Kidney tubule cell (primary cell): ENCODE data around the gene IL24.
"Not testable (repeated sequence)": the region's sequence is repeated elsewhere in the genome, so short reads cannot be mapped to it uniquely, and the experiment has no call there.

Experiments
- DNase-seq: peaks from one replicate; pipeline ENCODE4 v3.0.0-alpha.2; 2018; ENCODE audit warnings: low spot score

Gene IL24

DNA sequence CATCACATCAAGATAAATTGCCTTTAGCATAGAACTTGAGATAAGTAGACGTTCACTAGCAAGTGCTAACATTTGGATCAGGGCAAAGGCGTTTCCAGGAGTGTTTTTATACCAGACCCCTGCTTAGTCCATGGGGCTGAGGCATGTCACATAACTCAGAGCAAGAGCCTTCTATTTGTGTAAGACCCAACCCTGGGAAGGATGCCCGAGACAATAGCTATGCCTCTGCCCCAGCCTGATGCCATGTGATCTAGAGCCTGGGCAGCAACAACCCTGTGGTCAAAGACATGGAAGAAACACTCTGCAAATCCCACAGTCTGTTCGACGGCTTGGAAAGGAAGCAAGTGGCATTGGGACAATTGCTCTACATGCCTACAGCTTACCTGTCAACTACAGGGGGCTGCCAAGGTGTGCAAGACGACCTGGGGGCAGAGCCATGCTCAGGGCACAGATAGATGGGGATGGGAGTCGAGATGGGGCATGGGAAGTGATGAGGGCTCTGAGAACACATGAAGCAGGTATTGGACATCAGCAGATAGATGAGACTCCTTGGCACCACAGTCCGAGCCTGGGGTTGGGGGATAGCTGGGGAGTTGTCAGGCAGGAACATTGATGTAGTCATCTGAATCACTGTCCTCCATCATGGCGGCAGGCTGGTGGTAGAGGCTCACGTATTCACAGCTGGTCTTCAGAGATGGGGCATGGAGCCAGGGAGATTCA, 7.3 kb downstream of the IL24 start:
- DNase-seq = no peak

DNA sequence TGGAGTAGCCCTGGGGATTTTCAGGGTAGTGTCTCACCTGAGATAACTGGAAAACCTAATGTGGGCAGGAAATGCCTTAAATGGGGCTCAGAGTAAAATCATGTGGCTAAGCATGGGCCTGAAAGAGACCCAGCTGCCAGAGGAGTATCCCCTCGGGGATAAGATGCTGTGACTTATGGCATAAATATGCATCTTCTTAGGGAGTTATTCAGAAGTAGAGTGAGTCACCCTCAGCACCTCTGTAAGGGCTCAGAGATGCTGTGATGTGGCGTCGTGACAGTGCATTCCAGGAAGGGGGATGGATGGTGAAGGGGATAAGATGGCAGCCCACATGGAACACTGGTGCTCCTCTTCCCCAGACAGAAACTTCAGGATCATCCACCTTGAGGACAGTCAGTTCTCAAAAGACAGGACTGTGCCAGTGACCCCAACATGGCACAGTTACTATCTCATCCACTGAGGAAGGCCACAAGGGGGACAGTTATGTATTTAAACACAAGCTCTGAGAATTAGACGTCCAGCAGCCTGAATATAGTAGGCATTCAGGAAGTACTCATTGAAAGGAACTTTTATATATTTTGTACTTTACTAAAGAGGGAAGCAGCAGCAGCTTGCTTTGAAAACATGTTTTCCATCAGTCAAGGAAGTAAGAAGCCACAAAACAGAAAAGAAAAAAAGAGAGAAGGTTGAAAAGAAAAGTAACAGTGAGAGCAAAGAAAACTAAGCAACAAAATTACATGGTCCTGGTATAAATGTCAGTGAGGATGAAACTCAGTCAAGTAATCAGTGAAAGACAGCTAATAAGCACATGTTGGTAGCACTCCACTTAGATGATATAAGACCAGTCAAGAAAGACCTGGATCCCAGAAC, 8.3 kb downstream of the IL24 start:
- DNase-seq = peak; percentile 98

DNA sequence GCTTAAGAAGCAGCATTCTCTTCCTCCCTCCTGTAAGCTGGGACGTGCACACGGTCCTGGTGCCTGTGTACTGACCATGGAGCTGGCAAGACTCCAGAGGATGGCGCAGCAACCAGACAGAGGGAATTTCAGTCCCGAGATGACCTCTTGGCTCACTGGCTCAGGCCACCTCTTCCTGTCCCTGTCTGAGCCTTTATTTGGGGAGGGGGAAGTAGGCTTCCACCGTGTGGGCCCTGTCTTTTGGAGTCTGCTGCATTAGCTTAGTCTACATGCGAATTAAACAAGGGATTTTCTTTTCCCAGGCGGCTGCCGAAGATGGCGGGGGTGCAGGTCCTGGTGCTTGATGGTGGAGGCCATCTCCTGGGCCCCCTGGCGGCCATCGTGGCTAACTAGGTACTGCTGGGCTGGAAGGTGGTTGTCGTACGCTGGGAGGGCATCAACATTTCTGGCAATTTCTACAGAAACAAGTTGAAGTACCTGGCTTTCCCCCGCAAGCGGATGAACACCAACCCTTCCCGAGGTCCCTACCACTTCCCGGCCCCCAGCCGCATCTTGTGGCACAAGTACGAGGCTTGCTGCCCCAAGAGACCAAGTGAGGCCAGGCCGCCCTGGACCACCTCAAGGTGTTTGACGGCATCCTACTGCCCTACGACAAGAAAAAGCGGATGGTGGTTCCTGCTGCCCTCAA, 10.2 kb downstream of the IL24 start:
- no peak for DNase-seq

DNA sequence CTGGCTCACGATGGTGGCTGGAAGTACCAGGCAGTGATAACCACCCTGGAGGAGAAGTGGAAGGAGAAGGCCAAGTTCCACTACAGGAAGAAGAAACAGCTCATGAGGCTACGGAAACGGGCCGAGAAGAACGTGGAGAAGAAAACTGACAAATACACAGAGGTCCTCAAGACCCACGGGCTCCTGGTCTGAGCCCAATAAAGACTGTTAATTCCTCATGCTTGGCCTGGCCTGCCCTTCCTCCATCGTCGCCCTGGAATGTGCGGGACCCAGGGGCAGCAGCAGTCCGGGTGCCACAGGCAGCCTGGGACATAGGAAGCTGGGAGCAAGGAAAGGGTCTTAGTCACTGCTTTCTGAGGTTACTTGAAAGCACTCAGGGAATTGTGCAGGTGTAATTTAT, 10.8 kb downstream of the IL24 start:
- peak; percentile 56 for DNase-seq

DNA sequence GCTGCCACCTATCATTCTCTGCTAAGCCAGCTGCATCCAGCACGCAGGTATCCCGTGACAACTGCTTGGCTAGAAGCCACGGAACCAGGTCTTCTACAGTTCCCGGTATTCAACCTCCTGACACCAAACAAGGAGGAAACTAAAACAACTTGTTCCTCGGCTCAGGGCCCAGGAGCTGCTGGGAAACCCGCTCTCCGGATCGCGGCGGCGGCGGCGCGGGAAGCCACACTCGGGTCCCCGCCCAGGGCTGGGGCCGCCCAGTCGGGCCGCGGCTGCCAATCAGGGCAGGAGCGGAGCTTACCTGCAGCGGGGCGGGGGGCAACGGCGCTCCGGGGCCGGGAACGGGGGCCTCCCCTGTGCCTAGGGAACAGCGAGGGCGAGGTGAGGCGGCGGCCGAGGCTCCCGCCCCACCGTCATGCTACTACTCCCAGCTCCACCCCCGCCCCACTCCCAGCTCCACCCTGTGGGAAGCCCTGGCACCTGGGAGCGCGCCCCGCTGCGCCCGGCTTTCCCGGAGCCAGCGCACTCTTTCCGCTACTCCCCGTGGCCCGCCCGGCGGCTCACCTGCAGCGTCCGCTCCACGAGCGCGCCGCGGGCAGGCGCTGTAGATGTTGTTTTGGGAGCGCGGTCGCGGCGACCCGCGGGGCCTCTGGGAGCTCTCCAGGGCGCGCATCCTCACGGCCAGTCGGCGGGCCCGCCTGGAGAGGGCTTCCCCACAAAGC, 12.1 kb downstream of the IL24 start:
- DNase-seq = peak; percentile 74

DNA sequence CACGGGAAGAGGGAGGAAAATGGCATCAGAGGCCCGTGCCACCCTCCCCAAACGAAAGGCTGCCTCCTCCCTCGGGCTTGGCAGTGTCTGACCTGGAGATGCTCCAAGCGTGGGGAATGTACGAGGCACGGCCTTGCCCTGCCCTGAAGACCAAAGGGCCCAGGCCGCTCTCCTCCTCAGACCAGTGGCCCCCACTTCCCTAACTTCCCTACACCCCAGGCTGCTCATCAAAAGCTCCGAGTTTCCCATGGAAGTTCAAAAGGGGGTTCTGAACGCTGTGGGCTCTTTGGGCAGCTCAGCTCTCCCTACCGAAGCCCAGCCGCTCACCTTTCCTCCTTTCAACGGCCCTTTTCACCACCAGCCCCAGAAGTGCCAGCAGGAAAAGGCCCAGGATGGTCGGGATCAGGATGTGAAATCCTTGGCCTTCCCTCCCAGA, 12.7 kb downstream of the IL24 start:
- no peak for DNase-seq

DNA sequence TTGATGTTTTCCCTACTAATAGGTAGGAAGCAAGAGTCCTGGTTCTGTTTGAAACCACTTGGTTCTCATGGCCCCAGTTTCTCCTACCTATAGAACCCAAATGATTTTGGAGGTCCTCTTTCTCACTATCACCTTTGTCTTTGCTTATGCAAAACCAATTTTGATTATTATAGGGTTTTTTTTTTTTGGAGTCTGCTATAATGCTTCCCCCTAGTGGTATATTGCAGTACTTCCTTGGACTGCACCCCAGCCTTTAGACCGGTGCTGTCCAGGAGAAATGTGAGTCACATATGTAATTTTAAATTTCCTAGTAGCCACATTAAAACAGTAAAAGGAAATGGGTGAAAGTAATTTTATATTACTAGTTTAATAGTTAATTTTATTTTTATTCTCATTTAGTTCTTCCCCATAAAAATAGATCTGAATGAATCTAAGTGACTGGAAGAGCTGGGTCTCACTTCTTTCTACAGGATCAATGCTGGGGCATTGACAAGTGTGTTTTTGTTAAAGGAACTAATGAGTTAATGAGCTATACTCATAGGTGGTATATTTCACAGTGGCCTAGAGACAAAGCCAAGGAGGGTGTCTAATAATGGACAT, 13.9 kb downstream of the IL24 start:
- peak; percentile 70 for DNase-seq

DNA sequence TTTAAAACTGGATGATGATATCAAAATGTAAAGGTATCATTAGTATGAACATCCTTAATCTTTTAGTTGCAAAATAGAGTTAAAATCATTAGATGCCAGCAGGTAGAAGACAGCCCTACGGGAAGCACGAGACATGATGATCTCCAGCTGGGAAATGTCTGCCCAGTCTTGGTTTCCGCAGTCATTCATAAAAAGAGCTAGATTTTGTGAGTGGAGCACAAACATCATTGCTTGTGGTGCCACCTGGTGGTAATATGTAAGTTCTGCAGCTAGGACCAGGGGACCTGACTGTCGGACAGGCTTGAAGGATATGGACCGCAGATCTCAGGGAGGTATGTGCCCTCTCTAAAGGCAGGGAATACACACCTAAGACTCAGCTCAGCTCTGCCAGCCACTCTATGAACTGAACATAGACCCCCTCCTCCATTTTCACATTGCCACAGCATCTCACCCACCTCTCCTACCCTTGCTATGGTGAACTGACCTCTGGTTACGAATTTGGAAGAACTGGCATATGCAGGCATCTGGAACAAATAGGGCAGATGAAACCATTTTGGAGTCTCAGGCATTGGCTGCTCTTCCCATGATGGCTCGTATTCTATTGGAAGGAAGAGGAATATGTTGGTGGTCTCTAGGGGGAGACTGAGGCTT, 15.3 kb downstream of the IL24 start:
- DNase-seq = peak; percentile 81

DNA sequence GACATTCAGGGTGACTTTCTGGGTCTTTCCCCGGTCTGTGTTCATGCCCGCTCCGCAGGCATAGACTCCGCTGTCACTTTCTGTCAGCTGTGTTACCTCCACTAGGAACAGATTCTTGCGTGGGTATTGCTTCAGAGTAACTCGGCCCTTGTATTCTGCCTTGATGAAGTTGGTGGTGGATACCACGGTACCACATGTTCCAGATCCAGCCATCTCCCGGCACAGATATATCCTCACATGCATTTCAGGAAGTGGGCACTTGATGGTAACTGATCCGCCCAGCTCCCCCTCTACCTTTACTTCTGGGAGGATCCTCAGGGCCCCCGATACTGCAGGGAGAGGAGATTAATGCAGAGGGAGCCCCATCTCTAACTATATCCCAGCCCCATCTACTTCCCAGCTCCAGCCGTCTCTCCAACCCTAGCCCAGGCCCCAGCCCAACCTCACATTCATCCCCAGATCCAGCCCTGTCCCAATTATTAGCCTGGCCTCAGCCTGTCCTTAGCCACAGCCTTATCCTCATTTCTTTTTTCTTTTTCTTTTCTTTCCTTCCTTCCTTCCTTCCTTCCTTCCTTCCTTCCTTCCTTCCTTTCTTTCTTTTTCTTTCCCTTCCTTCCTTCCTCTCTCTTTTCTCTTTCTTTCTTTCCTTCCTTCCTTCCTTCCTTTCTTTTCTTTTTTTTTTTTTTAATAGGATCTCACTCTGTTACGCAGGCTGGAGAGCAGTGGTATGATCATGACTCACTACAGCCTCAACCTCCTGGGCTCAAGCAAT, 16.7 kb downstream of the IL24 start:
- DNase-seq = no peak

DNA sequence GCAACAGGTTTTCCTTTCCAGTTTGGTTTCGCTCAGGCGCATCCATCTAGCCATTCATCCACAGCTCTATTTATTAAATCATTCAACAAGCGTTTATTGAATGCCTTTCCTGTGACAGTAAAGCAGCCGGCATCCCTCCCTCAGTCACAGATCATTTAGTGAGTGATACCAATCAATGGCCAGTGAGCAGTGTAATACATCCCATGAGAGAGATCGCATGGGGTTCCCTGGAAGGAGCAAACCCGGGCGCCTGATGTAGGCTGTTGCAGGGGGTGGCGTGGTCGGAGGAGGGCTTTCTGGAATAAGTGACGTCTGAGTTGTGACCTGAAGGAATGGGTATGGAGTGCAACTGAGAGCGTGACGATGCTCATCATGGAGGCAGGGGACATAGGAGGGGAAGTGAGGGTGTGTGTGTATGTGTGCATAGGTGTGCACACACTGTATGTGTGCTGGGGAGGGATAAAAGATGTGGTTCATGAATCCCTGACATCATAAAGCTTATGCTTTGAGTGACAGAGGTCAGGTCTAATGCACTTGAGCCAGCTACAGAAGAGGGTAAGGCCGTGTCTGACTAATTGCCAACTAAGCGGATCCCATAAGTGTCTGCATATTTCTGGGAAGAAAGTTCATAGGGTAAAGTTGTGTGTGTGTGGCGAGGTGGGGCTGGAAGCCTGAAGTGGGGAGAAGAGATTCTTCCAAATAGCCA, 17.9 kb downstream of the IL24 start:
- peak; percentile 45 for DNase-seq

DNA sequence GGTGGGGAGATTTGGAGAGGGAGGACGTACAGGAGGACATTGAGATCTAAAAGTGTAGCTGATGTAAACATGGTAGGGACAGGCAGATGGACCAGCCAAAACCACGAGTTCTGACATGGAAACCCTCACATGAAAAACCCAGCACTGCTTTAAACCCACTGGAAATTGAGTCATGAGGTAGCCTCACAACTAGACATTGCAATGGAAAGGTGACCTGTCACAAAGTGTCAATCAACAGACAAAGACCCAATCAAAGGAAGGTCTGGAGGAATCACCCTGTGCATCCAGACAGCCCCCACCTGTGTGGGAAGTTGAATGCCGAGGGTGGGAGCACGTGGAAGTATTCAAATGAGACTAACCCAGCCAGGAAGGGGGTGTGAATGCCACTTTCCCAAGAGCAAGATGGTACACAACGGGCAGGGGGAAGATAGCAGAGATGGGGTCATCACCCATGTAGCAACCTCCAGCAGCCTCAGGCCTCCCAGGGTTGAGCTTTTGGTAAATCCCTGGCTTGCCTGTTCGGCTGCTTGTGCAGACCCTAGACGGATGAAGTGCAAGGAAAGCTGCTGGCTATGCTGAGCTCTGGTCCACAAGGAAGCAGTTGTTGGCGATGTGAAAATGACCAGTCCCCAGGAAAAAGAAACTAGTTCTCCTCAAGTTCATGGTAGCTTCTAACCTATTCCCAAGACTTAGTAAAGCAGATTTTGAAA, 18.9 kb downstream of the IL24 start:
- DNase-seq = no peak

DNA sequence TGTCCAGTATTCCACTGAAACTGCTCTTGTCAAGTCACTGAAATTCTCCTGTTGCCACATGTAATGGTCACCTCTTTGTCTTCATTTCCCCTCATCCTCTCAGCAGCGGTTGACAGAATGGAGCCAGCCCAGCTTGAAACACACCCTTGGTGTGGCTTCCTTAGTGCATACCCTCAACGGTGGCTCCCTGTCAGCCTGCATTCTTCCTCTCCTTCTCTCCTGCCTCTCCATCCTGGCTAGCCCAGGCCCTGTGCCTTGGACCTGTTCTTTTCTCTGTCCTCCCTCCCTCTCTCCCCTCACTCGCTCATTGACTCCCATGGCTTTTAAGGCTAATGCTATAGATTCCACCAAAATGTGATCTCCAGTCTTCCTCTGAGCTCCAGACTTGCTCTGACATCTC, 20.8 kb downstream of the IL24 start:
- no peak for DNase-seq

DNA sequence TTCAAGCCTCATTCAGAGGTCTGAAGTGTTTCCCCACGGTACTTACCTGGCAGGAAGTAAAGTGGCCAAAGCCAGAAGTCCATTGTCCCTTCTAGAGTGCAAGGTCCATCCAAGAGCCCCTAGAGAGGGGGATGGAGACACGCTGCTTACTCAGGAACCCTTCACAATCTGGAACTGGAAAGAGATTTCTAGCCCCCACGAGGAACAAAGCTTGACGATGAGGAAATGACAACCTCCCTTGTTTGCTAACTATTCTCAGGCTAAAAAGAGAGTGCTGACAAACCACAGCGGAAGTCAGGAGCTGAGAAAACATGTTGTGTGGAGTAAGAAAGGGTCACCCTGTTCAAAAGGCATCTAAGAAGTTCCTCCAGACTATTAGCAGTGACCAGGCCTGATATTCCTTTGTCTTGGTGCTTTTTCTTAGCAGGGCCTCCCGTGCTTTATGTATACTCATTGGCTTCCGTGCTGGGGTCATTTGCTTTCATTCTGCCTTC, 24.6 kb downstream of the IL24 start, which contains the start of gene FCMR:
FCMR (minus strand) TSS at position 170 of the 494 bp plus-strand sequence; CDS start at position 83, 87 bp downstream.
- DNase-seq = no peak

DNA sequence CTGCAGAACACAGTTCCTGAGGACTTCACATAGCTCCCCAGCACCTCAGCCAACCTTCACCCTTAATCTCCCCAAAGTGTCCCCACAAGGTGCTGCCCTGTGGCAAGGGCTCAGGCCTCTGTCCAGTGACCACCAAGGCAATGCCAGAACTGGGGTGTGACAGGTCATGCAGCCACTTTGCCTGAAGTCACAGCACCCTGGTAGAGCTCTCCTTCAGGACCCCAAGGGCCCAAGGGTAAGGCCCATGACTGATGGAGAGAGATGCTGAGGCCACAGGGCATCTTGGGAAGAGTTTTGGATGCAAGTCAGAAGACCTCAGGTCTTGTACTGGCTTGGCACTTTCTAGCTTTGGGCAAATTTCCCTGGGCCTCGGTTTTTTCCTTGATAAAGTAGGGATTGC, 25.3 kb downstream of the IL24 start:
- DNase-seq = no peak

DNA sequence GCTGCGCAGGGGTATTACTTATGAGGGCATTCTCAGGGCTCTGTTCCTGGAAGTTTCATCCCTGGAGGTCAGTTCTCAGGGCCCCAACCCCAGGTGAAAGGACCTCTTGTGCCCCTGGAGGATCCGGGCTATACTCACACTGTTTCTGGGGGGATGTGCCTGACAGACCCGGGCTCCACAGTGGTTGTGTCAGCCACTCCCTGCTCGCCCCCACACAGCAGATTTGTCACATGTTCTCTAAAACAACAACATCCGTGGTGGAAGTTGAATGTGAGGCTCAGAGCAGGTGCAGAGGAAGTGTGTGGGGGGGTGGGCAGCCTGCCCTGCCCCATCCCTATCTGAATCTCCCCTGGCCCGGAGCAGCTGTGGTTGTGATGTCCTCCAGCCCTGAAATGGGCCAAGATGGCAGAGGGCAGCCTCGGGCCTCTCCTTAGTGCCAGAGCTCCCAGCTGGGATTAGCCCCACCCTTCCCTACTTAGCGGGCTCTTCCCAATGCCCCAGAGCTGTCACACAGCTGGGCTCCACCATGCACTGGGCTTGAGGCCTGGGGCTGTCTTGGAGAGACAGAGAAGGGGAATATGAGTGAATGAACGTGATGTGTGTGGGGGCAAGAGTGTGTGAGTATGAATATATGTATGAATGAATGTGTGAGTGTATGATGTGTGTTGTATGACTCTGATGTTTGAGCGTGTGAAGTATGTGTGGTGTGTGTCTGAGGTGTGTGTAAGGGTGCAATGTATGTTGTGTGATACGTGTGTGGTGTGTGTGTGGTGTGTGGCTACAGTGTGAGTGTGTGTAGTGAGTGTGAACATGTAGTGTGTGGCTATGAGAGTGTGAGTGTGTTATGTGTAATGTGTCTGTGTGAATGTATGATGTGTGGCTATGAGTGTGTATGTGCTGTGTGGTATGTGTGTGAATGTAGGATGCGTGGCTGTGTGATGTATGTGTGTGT, 26.0 kb downstream of the IL24 start:
- no peak for DNase-seq

DNA sequence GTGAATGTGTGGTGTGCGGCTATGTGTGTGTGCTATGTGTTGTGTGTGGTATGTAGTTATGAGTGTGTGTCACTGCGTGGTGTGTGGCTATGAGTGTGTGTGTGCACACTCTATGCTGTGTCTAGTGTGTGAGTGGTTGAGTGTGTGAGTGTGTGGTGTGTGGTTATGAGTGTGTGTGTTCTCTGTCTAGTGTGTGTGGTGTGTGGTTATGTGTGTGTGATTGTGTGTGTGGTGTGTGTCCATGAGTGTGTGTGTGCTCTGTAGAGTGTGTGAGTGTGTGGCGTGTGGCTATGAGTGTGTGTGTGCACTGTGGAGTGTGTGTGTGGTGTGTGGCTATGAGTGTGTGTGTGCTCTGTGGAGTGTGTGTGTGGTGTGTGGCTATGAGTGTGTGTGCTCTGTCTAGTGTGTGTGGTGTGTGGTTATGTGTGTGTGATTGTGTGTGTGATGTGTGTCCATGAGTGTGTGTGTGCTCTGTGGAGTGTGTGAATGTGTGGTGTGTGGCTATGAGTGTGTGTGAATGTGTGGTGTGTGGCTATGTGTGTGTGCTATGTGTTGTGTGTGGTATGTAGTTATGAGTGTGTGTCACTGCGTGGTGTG, 26.8 kb downstream of the IL24 start:
- DNase-seq = not testable (repeated sequence)

DNA sequence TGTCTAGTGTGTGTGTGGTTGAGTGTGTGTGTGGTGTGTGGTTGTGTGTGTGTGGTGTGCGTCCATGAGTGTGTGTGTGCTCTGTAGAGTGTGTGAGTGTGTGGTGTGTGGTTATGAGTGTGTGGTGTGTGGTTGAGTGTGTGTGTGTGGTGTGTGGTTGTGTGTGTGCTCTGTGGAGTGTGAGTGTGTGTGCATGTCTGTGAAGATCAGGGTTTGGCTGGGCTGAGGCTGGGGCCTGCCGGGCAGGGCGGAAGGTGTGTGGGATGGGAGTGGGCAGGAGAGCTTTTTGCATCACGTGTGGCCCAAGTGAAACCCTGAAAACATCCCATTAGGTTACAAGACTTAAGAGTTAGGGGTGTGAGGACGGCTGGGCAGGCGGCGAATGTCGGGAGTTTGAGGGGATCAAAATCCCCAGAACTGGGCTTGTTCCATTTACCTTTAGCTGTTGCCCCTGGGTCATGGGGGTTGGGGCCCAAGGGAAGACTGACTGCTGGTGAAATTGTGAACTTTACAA, 27.4 kb downstream of the IL24 start:
- DNase-seq = no peak
